Gastrocnemius medialis (tissue), 4 donors: Measurements from ENCODE around the gene PCAT7. TPM values are rescaled to one million over a fixed set of nuclear protein-coding genes. Genes with fewer than 3 reads are reported as not detected.
"Not testable (repeated sequence)": the region's sequence is repeated elsewhere in the genome, so short reads cannot be mapped to it uniquely, and the experiment has no call there.

Source experiments
- ATAC-seq, 2 donors: fragments of 150-250 bp; one replicate each; pipeline ENCODE4 v1.9.1; 2016
- DNase-seq, 2 donors: peaks; one replicate each; pipeline ENCODE4 v3.0.0-alpha.2; 2019
- H3K27ac ChIP-seq, 4 donors: fragments of 200-600 bp; sonication (generic); 1 replicate in 1 of 4; 2 replicates in 3 of 4; pipeline ENCODE4 v1.5.1; 2016 to 2018; ENCODE audit warnings: mild to moderate bottlenecking in 2 of 4, moderate library complexity in 1 of 4
- H3K27me3 ChIP-seq, 3 donors: fragments of 200-600 bp; sonication (generic) in 2 of 3; 1 replicate in 1 of 3; 2 replicates in 2 of 3; pipeline versions ENCODE4 v1.5.1 to v1.6.0; 2016 to 2019; ENCODE audit warnings: mild to moderate bottlenecking in 1 of 3, moderate library complexity in 1 of 3
- H3K36me3 ChIP-seq, 2 donors: fragments of 200-600 bp; sonication (generic) in 1 of 2; one replicate each; pipeline ENCODE4 v1.5.1; 2017 to 2018
- H3K4me1 ChIP-seq, 2 donors: fragments of 200-600 bp; sonication (generic) in 1 of 2; one replicate each; pipeline ENCODE4 v1.5.1; 2016 to 2017; ENCODE audit warnings: mild to moderate bottlenecking in 2 of 2
- H3K4me3 ChIP-seq, 4 donors: fragments of 200-600 bp; sonication (generic) in 3 of 4; 1 replicate in 1 of 4; 2 replicates in 3 of 4; pipeline ENCODE4 v1.5.1; 2016 to 2019; ENCODE audit warnings: mild to moderate bottlenecking in 2 of 4
- H3K9me3 ChIP-seq, 3 donors: fragments of 200-600 bp; sonication (generic) in 2 of 3; 1 replicate in 1 of 3; 2 replicates in 2 of 3; pipeline ENCODE4 v1.5.1; 2016 to 2019
- CTCF ChIP-seq, 5 experiments: fragments of 450-650 bp in 3 of 5; fragments of 200-600 bp in 2 of 5; sonication (generic) in 2 of 5; IDR thresholded peaks in 4 of 5; conservative IDR thresholded peaks in 1 of 5; 1 replicate in 4 of 5; 2 replicates in 1 of 5; pipeline ENCODE4 v1.5.1; 2016 to 2019; ENCODE audit warnings: antibody characterized with exemption in 5 of 5, mild to moderate bottlenecking in 3 of 5, moderate library complexity in 3 of 5
- POLR2A ChIP-seq, 2 donors: fragments of 450-650 bp; IDR thresholded peaks; one replicate each; pipeline ENCODE4 v1.6.1; 2017; ENCODE audit warnings: antibody characterized with exemption in 2 of 2, mild to moderate bottlenecking in 2 of 2, moderate library complexity in 2 of 2
- in situ Hi-C, 4 donors: fragments of 200-750 bp; cut with MboI; loops; one replicate each; pipeline versions ENCODE4 v1.15.0 to v1.8.0; 2017; ENCODE audit warnings: low sequenced_read_pairs in 4 of 4
- intact Hi-C: fragments of 100-400 bp; cut with DNase I; formaldehyde crosslinking; loops from one replicate; pipeline ENCODE4 v1.15.1; 2023; ENCODE audit warnings: low total_unique reads
- total RNA-seq, 4 donors: library from RNA; depleted of rRNA; stranded (reverse); fragments of >200 nt; gene quantifications; one replicate each; pipeline versions ENCODE4 v1.1.0 to v1.2.3, GENCODE V29; 2016

The PCAT7 gene
- total RNA-seq, result not detected

DNA sequence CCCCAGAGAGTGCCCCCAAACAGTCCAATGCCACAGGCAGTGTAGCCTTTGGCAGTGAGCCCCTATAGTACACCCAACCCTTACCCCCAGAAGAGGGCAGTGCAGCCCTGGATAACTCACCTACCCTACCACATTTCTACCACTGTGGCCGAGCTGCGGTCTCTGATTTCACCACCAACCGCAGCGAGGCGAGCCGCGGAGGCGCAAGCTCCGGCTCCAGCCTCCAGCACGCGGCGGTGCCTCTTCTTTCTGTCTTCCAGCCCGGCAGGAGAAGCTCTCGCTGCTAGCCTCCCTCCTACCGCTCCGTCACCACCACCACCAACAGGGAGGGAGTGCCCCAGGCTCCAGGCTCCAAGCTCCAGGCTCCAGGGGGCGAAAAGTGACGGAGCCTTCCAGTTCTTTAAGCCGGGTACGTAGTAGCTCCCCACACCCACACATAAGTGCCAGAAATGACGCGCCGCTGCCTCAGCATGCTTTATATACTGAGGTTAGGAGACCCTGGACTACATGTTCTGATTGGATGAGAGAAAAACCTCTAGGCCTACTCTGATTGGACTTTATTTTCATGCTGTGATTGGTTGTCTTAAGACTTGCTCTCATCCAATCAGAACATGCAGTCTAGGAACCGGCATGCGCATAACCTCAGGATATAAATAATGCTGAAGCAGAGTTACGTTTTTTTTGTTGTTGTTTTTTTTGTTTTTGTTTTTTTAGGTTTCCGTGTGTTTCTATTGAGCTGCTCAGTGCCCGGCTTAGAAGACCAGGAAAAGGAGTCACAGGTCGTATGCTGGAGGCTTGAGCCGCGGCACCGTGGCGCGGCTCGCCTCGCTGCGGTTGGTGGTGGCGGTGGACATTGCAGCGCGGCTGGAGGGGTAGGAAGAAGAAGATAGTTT lies at the start of gene PCAT7:
TSS of gene PCAT7 (plus strand) at position 645 of the 893 bp plus-strand sequence.
- DNase-seq, result no peak
- TF ChIP-seq CTCF (IDR thresholded peaks at IDR 0.05 in 4 of 5, conservative IDR thresholded peaks at IDR 0.05 in 1 of 5) (peak in 2 of 5 experiments; percentile 52 to 57), POLR2A (IDR thresholded peaks at IDR 0.05) (no peak)
- intact Hi-C loops (loop anchor here (1.0 kb wide), 1 partner anchor 49 kb away; no protein-coding TSS in a partner anchor), in situ Hi-C loops (no loop called here)
- ATAC-seq, result peak in 1 of 2 donors; percentile 81
- no peaks in the 10 kb centered on the region for H3K9me3 ChIP-seq
- H3K27me3 ChIP-seq, result no peaks in the 10 kb centered on the region
- H3K4me3 ChIP-seq, result peak within 1 kb of the TSS in 1 of 4 donors; percentile 15
- H3K27ac ChIP-seq, result peak within 1 kb of the TSS in 1 of 4 donors; percentile 34
- no peaks in the 10 kb centered on the region for H3K36me3 ChIP-seq
- peaks cover 0 to under 1% of the 10 kb centered on the region in 2 donors for H3K4me1 ChIP-seq

DNA sequence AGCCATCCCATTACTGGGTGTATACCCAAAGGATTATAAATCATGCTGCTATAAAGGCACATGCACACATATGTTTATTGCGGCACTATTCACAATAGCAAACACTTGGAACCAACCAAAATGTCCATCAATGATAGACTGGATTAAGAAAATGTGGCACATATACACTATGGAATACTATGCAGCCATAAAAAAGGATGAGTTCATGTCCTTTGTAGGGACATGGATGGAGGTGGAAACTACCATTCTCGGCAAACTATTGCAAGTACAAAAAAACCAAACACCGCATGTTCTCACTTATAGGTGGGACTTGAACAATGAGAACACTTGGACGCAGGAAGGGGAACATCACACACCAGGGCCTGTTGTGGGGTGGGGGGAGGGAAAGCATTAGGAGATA lies 48.5 kb upstream of the PCAT7 start:
- H3K36me3 ChIP-seq, H3K4me1 ChIP-seq, ATAC-seq, H3K27ac ChIP-seq, DNase-seq, in situ Hi-C loops, H3K27me3 ChIP-seq, intact Hi-C loops, H3K9me3 ChIP-seq, H3K4me3 ChIP-seq: not testable (repeated sequence)

DNA sequence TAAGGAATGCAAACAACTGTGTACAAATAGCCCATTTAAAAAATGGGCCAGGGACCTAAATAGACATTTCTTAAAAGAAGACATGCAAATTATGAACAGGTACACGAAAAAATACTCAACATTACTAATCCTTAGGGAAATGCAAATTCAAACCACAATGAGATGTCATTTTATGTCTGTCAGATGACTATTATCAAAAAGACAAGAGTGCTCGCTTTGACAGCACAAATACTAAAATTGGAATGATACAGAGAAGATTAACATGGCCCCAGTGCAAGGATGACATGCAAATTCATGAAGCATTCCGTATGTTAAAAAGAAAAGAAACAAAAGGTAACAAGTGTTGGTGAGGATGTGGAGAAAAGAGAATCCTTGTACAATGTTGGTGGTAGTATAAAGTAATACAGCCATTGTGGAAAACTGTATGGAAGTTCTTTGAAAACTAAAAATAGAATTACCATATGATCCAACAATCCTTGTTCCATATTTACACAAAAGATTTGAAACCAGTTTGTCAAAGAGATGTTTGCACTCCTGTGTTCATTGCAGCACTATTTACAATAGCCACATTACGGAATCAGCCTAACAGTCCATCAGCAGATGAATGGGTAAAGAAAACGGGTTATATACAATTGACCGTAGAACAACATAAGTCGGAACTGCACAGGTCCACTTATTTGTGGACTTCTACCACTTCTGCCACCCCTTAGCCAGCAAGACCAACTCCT lies 47.2 kb upstream of the PCAT7 start:
- Histone ChIP-seq H3K27me3 (no peaks in the 10 kb centered on the region), H3K4me3 (no peak overlapping the region), H3K36me3 (no peaks in the 10 kb centered on the region), H3K4me1 (no peaks in the 10 kb centered on the region), H3K9me3 (no peaks in the 10 kb centered on the region), H3K27ac (no peak overlapping the region)
- ATAC-seq (no peak), DNase-seq (no peak)
- in situ Hi-C loops, result no loop called here
- TF ChIP-seq POLR2A (IDR thresholded peaks at IDR 0.05) (no peak), CTCF (IDR thresholded peaks at IDR 0.05 in 4 of 5, conservative IDR thresholded peaks at IDR 0.05 in 1 of 5) (no peak)
- intact Hi-C loops, result no loop called here

DNA sequence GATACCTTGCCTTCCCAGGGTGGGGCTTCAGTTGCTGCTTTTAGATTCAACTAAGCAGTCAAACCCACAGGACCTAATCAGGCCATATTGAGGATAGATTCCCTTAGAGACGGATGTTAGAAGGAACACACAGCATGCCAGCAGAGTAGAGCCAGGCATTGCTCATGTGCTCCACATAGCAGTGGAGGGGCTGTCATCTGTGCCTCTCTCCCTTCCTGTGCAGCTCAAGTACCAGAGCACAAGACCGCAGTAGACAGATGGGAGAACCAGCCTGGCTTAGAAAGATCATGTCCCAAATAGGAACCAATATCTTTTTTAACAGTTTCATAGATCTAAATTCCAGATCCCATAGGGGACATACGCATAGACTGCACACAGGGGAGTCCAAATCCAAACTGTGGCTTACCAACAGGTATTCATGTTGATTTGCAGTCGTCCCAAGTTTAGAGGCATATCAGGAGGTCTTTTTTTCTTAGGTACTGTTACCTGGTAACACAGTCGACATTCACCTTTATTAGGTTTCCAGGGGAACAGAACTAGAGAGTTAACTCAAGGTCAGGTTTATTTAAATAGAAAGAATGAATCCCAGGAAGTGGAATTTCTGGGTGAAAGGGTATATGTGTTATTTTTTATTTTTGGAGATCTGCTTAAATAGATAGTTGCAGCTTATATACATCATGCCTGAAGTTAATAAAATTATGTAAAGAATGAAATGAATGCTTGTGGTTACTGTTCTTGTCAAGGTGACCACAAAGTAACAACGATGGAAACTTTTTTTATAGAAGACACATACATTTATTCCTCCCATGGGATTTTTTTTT lies 43.5 kb upstream of the PCAT7 start:
- no peaks in the 10 kb centered on the region for H3K36me3 ChIP-seq
- no peaks in the 10 kb centered on the region for H3K4me1 ChIP-seq
- intact Hi-C loops, result no loop called here
- DNase-seq (no peak), ATAC-seq (no peak)
- no peaks in the 10 kb centered on the region for H3K27me3 ChIP-seq
- H3K4me3 ChIP-seq, result no peak overlapping the region
- no peaks in the 10 kb centered on the region for H3K9me3 ChIP-seq
- no peak overlapping the region for H3K27ac ChIP-seq
- TF ChIP-seq CTCF (IDR thresholded peaks at IDR 0.05 in 4 of 5, conservative IDR thresholded peaks at IDR 0.05 in 1 of 5) (no peak), POLR2A (IDR thresholded peaks at IDR 0.05) (no peak)
- in situ Hi-C loops, result no loop called here
